H54 (cell line): ENCODE data around the gene LCMT1.
"Not testable (repeated sequence)": the region's sequence is repeated elsewhere in the genome, so short reads cannot be mapped to it uniquely, and the experiment has no call there.

Source experiments
- DNase-seq: peaks from one replicate; pipeline ENCODE4 v3.0.0; 2011; ENCODE audit warnings: low spot score, mixed read lengths; ENCODE audit not compliant: insufficient read length
- FAIRE-seq: peaks from 3 replicates; lab custom pipeline; 2011; peaks lifted over from hg19 to GRCh38; lab: Jason Lieb, UNC
- POLR2A ChIP-seq: IDR thresholded peaks from 2 replicates; pipeline ENCODE4 v1.6.1; 2011; ENCODE audit warnings: low read depth, mild to moderate bottlenecking, low read length

Gene LCMT1

GRCh38 chr16:25111403-25112166 lies at the start of gene LCMT1:
Gene LCMT1, plus strand, starts transcription at chr16:25111742. Its CDS starts 142 bp downstream, at chr16:25111884.
- DNase-seq: peak; percentile 86
- peak; percentile 62 for TF ChIP-seq POLR2A
- FAIRE-seq: peak; percentile 79

- FAIRE-seq (no peak), DNase-seq (no peak)
- no peak for TF ChIP-seq POLR2A
Measured at GRCh38 chr16:25063102-25063501, 48.4 kb upstream of the LCMT1 start.

DNA sequence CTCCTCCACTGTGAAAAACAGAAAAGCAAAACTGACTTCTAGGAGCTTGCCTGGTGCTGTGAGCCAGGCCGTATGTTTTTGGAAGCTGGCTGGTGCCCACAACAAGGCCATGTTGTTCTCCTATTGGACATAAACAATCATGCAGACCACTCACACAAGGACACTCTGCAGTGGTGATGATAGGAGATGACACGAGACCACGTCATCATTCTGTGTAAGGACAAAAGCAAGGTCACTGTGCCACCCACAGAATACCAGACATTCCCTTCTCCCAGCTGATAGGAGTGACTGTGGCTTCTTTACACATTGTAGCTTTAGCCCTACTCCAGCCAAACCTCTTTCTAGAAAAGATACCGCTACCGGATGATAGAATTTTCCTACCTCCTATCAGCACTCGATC lies 47.7 kb upstream of the LCMT1 start:
- DNase-seq: no peak
- TF ChIP-seq POLR2A: no peak
- FAIRE-seq: no peak

DNA sequence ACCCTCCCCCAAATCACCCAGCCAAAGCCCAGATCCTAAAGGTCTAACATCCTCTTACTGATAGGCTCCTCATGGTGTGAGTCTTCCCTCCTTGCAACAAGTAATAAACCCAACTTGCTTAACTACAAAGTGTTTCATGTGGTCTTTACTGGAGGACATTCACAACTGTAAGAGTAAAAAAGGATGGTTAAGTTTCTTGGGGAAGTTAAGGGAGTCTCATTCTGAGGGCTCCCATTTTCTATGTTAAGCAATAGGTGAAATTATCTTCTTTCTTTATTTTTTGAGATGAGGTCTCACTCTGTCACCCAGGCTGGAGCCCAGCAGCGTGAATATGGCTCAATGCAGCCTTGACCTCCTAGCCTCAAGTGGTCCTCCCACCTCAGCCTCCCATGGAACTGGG lies 47.3 kb upstream of the LCMT1 start:
- not testable (repeated sequence) for FAIRE-seq

GRCh38 chr16:25064937-25065336 lies 46.6 kb upstream of the LCMT1 start:
- FAIRE-seq (no peak), DNase-seq (no peak)
- no peak for TF ChIP-seq POLR2A

More for the DNA sequence above, 47.3 kb upstream of the LCMT1 start:
- DNase-seq: not testable (repeated sequence)

DNA sequence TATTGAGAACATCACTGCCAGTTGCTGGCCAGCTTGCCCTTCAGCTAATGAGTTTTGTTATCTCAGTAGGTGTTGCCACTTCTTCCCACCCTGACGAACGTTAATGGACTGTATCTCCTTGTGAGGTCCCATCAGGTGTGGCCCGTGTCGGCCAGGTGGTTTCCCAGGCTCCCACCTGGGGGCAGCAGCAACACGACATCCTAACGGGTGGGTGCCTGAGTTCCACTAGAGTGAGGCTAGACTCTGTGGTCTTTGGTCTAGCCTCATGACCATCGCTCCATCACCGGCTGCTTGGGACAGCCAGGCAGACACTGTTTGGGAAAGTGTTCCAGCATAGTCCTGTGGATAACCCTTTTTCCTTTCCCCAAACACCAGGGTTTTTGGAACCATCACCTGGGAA lies 45.6 kb upstream of the LCMT1 start:
- DNase-seq: no peak
- no peak for TF ChIP-seq POLR2A
- FAIRE-seq: no peak

- TF ChIP-seq POLR2A: no peak
- DNase-seq: no peak
- FAIRE-seq: no peak
Measured at GRCh38 chr16:25066426-25066746, 45.2 kb upstream of the LCMT1 start.

DNA sequence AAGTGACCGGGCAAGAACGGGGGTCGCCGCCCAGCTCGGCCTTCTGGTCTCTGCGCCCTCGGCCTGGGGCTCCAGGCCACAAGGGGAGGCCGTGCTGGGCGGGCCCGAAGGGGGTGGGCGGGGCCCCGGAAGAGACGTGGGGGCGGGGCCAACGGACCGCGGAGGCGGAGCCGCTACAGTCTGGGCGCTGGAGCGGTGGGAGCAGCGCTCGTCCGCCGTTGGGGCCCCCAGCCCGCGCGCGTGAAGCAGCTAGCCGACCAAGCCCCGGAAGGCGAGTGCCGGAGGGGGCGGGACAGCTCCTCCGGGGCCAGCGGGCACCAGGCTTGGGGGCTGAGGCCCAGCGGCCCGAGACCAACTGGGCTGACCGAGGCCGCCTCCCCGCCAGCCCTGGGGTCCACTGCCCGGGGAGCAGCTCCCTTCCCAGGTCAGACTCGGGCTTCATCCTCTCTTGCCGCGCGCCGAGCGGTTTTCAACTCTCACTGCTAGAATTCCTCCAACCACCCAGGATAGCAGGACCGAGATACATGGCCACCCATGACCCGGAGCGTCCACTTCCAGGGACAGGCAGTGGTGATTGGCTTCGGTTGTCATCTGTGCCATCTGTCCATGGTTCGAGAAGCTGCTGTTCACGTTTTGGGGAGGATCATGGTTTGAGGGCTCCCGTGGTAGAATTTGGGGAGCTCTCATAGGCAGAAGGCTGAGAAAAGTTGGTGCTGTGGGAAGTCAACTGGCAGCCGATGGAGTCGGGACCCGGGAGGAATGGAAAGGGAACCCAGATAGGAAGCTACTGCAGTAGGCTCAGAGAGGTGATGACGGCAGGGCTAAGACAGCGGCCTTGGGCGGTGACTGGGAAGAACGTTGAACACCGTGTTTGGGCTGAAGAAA lies 44.6 kb upstream of the LCMT1 start:
- peak; percentile 86 for TF ChIP-seq POLR2A
- FAIRE-seq (no peak), DNase-seq (peak; percentile 63)

DNA sequence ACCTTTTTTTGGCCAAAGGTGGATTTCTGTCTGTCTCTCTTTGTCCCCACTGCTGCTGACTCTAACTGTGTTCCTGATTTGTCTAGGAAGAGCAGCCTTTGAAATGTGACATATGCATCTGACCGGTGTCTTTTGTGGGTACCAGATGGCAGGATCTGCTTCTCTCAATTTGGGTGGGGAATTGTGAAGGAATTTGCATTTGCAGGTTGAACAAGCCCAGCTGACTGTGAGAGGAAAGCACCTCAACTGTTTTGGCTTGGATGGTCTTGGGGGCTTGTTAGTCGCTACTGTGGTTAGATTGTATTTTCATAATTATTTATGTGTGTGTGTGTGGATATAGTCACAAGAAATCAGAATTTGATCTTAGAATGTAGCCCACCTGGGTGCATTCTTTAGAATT lies 37.7 kb upstream of the LCMT1 start:
- no peak for TF ChIP-seq POLR2A
- DNase-seq (no peak), FAIRE-seq (no peak)

GRCh38 chr16:25078386-25078978 lies 33.1 kb upstream of the LCMT1 start:
- FAIRE-seq (no peak), DNase-seq (no peak)
- TF ChIP-seq POLR2A: no peak

DNA sequence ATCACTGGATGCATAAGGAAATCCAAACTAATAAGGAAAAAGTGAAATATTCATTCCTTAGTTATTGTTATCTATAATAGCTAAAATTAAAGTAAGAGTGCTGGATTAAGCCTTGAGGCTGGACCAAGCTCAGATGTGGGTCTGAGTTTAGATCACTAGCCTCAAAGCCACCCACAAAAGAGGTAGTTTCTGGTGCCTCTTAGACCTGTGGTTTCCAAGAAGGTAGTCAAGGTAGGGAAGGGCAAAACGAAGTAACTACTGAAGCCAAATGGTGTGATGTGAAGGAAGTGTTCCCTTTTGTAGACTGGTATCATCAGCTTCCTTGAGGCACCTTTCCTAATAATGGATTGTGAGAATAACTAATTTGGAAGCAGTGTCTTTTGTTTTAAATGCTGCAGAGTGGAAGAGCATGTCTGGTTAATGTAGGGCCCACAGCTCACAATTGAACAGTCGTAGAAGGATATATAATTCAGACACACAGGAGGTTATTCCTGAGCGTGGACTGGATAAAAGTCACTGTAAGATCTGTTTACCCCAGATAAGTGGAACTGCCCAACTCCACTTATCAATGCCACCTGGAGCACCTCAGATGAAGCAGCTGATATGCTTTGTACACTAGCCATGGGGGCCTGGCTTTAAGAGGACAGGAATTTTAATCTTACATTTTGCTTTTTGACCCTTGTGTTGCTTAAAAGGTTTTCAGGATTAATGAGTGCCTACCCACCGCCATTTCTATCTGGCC lies 31.7 kb upstream of the LCMT1 start:
- no peak for FAIRE-seq
- no peak for DNase-seq

GRCh38 chr16:25080420-25081131 lies 31.0 kb upstream of the LCMT1 start:
- DNase-seq: no peak
- FAIRE-seq: no peak
- no peak for TF ChIP-seq POLR2A

More for the DNA sequence above, 31.7 kb upstream of the LCMT1 start:
- no peak for TF ChIP-seq POLR2A

DNA sequence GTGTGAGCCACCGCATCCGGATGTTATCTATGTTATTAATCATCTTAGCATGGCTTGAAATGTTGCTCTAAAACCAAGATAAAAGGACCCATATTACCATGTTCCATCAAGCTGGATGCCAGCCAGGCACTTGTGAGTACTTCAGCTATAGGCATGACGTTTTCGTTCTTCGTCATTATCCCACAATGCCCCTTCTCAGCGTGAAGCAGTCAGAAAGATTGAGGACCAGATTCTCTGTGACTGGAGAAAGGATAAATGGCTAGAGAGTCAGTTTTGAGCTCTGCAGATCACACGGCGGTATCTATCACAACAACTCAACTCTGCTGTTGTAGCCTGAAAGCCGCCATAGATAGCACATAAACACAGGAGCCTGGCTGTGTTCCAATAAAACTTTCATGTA lies 29.8 kb upstream of the LCMT1 start:
- no peak for FAIRE-seq
- no peak for DNase-seq
- no peak for TF ChIP-seq POLR2A
